ENCODE measurements around the gene SETBP1.

The SETBP1 gene

DNA sequence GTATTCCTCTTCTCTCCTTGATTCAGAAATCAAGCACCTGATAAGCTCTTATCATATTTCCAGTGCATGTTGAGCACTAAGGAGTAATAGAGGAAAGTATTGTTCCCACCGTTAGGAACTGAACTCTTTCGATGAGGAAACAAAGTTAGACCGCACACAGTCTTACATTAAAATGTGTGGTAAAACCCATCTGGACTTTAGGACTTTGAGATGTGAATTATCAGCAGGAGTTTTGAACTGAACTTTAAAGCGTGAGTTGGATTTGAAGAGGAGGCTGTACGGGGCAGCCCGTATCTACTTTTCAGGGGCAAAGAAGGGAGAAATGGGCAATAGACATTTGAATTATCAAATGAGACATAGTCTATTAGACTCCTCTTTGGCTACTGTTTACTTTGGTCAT, 134.4 kb downstream of the SETBP1 start:
- H3K9me3 ChIP-seq (ENCODE audit: control insufficient read depth, low read length) = no peaks in the 10 kb centered on the region
- H2BK120ac ChIP-seq (ENCODE audit: low read depth, low read length) = no peak overlapping the region
- no peak overlapping the region for H2BK15ac ChIP-seq (ENCODE audit: low read depth, poor library complexity, severe bottlenecking)
- H3K36me3 ChIP-seq (ENCODE audit: control insufficient read depth in 1 of 2, insufficient read depth in 2 of 2, low read depth in 1 of 2, low read length in 2 of 2) = peaks cover 0 to 19% of the 10 kb centered on the region in 2 experiments
- H2AK5ac ChIP-seq (ENCODE audit: low read length, severe bottlenecking) = no peak overlapping the region
- H3K27ac ChIP-seq (ENCODE audit: low read length, poor library complexity, severe bottlenecking) = no peak overlapping the region
- H2AFZ ChIP-seq (ENCODE audit: low read depth, low read length) = no peak overlapping the region
- no peak overlapping the region for H2BK5ac ChIP-seq (ENCODE audit: low read depth, low read length, poor library complexity, severe bottlenecking)
- H4K8ac ChIP-seq (ENCODE audit: low read length) = no peak overlapping the region
- H3K4me1 ChIP-seq (ENCODE audit: control insufficient read depth, insufficient read depth, low read depth, low read length) = peaks cover 19% of the 10 kb centered on the region
- no peaks in the 10 kb centered on the region for H3K27me3 ChIP-seq (ENCODE audit: control insufficient read depth in 1 of 2, insufficient read depth in 1 of 2, low read length in 2 of 2)
- H3K4me3 ChIP-seq (ENCODE audit: insufficient read depth in 1 of 2, low read depth in 1 of 2, low read length in 2 of 2) = no peak overlapping the region
- H3K4me2 ChIP-seq (ENCODE audit: low read length, poor library complexity, severe bottlenecking) = no peak overlapping the region
- no peak overlapping the region for H3K18ac ChIP-seq (ENCODE audit: low read depth in 1 of 2, low read length in 2 of 2)
- WGBS = 99% methylated on average over 6 of the region's 6 CpGs
- H3K9ac ChIP-seq (ENCODE audit: low read length) = no peak overlapping the region
- no peak overlapping the region for H3K14ac ChIP-seq (ENCODE audit: low read length in 2 of 2)
- no peak overlapping the region for H4K91ac ChIP-seq (ENCODE audit: low read length)
- H2BK12ac ChIP-seq (ENCODE audit: low read length in 2 of 2) = no peak overlapping the region
- H3K4ac ChIP-seq (ENCODE audit: low read depth in 1 of 2, low read length in 2 of 2) = no peak overlapping the region
- H3K79me1 ChIP-seq (replicated peaks; ENCODE audit: low read length, poor library complexity, severe bottlenecking) = peaks cover 18% of the 10 kb centered on the region
- no peak overlapping the region for H3K23ac ChIP-seq (ENCODE audit: low read length in 2 of 2)
- DNase-seq = no peak

DNA sequence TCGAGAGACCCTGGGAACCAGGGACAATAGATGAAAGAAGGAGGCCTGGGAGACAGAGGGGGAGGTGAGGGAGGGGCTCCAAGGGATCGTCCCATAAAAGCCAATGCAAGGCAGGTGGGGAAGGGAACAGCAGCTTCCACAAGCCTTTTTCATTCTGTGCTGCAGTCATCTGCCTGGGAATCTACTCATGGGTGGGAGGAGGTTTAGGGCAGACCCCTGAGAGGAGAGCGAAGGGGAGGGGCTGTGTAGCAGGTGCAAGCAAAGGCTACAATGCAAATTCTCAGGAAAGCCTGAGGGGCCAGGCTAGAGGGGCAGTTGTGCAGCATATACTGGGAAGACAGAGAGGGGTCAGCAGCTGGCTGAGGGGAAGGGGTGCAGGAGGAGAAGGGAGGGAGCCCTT, 135.4 kb downstream of the SETBP1 start:
- Histone ChIP-seq H3K36me3 (ENCODE audit: control insufficient read depth in 1 of 2, insufficient read depth in 2 of 2, low read depth in 1 of 2, low read length in 2 of 2) (peaks cover 0 to 20% of the 10 kb centered on the region in 2 experiments), H4K8ac (ENCODE audit: low read length) (peak overlapping the region; percentile 33), H3K4me1 (ENCODE audit: control insufficient read depth, insufficient read depth, low read depth, low read length) (peaks cover 19% of the 10 kb centered on the region), H3K23ac (ENCODE audit: low read length in 2 of 2) (no peak overlapping the region), H2BK120ac (ENCODE audit: low read depth, low read length) (no peak overlapping the region), H2AFZ (ENCODE audit: low read depth, low read length) (no peak overlapping the region), H3K27me3 (ENCODE audit: control insufficient read depth in 1 of 2, insufficient read depth in 1 of 2, low read length in 2 of 2) (no peaks in the 10 kb centered on the region), H2BK12ac (ENCODE audit: low read length in 2 of 2) (no peak overlapping the region), H3K14ac (ENCODE audit: low read length in 2 of 2) (no peak overlapping the region), H3K4me3 (ENCODE audit: insufficient read depth in 1 of 2, low read depth in 1 of 2, low read length in 2 of 2) (no peak overlapping the region), H2BK15ac (ENCODE audit: low read depth, poor library complexity, severe bottlenecking) (no peak overlapping the region), H3K9me3 (ENCODE audit: control insufficient read depth, low read length) (no peaks in the 10 kb centered on the region), H3K9ac (ENCODE audit: low read length) (no peak overlapping the region), H3K27ac (ENCODE audit: low read length, poor library complexity, severe bottlenecking) (no peak overlapping the region), H3K79me1 (replicated peaks; ENCODE audit: low read length, poor library complexity, severe bottlenecking) (peaks cover 22% of the 10 kb centered on the region), H3K4me2 (ENCODE audit: low read length, poor library complexity, severe bottlenecking) (no peak overlapping the region), H2AK5ac (ENCODE audit: low read length, severe bottlenecking) (peak overlapping the region; percentile 58), H3K18ac (ENCODE audit: low read depth in 1 of 2, low read length in 2 of 2) (no peak overlapping the region), H2BK5ac (ENCODE audit: low read depth, low read length, poor library complexity, severe bottlenecking) (no peak overlapping the region), H3K4ac (ENCODE audit: low read depth in 1 of 2, low read length in 2 of 2) (no peak overlapping the region), H4K91ac (ENCODE audit: low read length) (no peak overlapping the region)
- 68% methylated on average over 3 of the region's 3 CpGs for WGBS
- DNase-seq = no peak

GRCh38 chr18:44816477-44816876, 135.8 kb downstream of the SETBP1 start:
- no peaks in the 10 kb centered on the region for H3K27me3 ChIP-seq (ENCODE audit: control insufficient read depth in 1 of 2, insufficient read depth in 1 of 2, low read length in 2 of 2)
- no peak overlapping the region for H3K9ac ChIP-seq (ENCODE audit: low read length)
- no peak overlapping the region for H3K27ac ChIP-seq (ENCODE audit: low read length, poor library complexity, severe bottlenecking)
- no peak overlapping the region for H3K4ac ChIP-seq (ENCODE audit: low read depth in 1 of 2, low read length in 2 of 2)
- no peak overlapping the region for H2AK5ac ChIP-seq (ENCODE audit: low read length, severe bottlenecking)
- H3K36me3 ChIP-seq (ENCODE audit: control insufficient read depth in 1 of 2, insufficient read depth in 2 of 2, low read depth in 1 of 2, low read length in 2 of 2) = peaks cover 0 to 17% of the 10 kb centered on the region in 2 experiments
- WGBS = 92% methylated on average over 6 of the region's 6 CpGs
- peaks cover 25% of the 10 kb centered on the region for H3K79me1 ChIP-seq (replicated peaks; ENCODE audit: low read length, poor library complexity, severe bottlenecking)
- no peak overlapping the region for H3K4me3 ChIP-seq (ENCODE audit: insufficient read depth in 1 of 2, low read depth in 1 of 2, low read length in 2 of 2)
- no peak overlapping the region for H2BK15ac ChIP-seq (ENCODE audit: low read depth, poor library complexity, severe bottlenecking)
- H4K91ac ChIP-seq (ENCODE audit: low read length) = no peak overlapping the region
- H2BK5ac ChIP-seq (ENCODE audit: low read depth, low read length, poor library complexity, severe bottlenecking) = no peak overlapping the region
- no peak overlapping the region for H2AFZ ChIP-seq (ENCODE audit: low read depth, low read length)
- H3K18ac ChIP-seq (ENCODE audit: low read depth in 1 of 2, low read length in 2 of 2) = no peak overlapping the region
- no peak overlapping the region for H3K23ac ChIP-seq (ENCODE audit: low read length in 2 of 2)
- no peak overlapping the region for H3K14ac ChIP-seq (ENCODE audit: low read length in 2 of 2)
- H3K4me2 ChIP-seq (ENCODE audit: low read length, poor library complexity, severe bottlenecking) = no peak overlapping the region
- peak overlapping the region; percentile 33 for H4K8ac ChIP-seq (ENCODE audit: low read length)
- no peaks in the 10 kb centered on the region for H3K9me3 ChIP-seq (ENCODE audit: control insufficient read depth, low read length)
- no peak overlapping the region for H2BK120ac ChIP-seq (ENCODE audit: low read depth, low read length)
- no peak overlapping the region for H2BK12ac ChIP-seq (ENCODE audit: low read length in 2 of 2)
- peaks cover 19% of the 10 kb centered on the region for H3K4me1 ChIP-seq (ENCODE audit: control insufficient read depth, insufficient read depth, low read depth, low read length)
- DNase-seq = no peak

DNA sequence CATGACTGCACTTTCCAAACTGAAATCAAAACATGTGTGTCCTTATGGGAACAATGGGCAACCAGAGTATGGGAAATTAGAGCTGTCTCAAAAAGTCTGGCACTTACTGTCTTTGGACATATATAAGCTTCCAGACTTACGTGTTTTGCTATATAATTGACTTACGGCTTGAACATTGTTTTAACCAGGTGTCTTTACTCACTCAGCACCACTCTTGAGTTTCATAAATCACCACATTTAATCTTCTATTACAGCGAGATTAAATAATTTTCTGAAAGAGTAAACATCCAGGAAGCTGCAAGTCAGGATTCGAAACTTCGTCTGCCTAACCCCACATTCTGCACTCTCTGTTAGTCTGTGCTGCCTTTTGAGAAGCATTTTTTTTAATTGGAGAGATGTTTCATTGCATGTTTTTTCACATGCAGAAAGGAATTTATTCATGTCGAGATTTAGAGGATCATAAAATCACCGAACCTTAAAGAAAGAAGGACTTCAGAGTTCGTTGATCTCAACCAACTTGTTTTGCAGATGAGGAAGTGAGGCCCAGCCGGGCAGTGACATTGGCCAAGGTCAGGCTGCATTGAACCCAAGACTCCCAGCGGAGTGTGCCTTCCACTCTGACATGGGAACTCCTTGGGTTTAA, 137.3 kb downstream of the SETBP1 start:
- Histone ChIP-seq H3K4ac (ENCODE audit: low read depth in 1 of 2, low read length in 2 of 2) (no peak overlapping the region), H3K4me2 (ENCODE audit: low read length, poor library complexity, severe bottlenecking) (no peak overlapping the region), H3K18ac (ENCODE audit: low read depth in 1 of 2, low read length in 2 of 2) (no peak overlapping the region), H3K9ac (ENCODE audit: low read length) (no peak overlapping the region), H3K9me3 (ENCODE audit: control insufficient read depth, low read length) (no peaks in the 10 kb centered on the region), H2AK5ac (ENCODE audit: low read length, severe bottlenecking) (no peak overlapping the region), H3K4me1 (ENCODE audit: control insufficient read depth, insufficient read depth, low read depth, low read length) (peaks cover 17% of the 10 kb centered on the region), H2BK12ac (ENCODE audit: low read length in 2 of 2) (no peak overlapping the region), H2BK120ac (ENCODE audit: low read depth, low read length) (no peak overlapping the region), H2BK15ac (ENCODE audit: low read depth, poor library complexity, severe bottlenecking) (no peak overlapping the region), H3K36me3 (ENCODE audit: control insufficient read depth in 1 of 2, insufficient read depth in 2 of 2, low read depth in 1 of 2, low read length in 2 of 2) (peaks cover 0 to 15% of the 10 kb centered on the region in 2 experiments), H4K91ac (ENCODE audit: low read length) (no peak overlapping the region), H3K23ac (ENCODE audit: low read length in 2 of 2) (no peak overlapping the region), H2BK5ac (ENCODE audit: low read depth, low read length, poor library complexity, severe bottlenecking) (no peak overlapping the region), H4K8ac (ENCODE audit: low read length) (no peak overlapping the region), H3K14ac (ENCODE audit: low read length in 2 of 2) (no peak overlapping the region), H3K27me3 (ENCODE audit: control insufficient read depth in 1 of 2, insufficient read depth in 1 of 2, low read length in 2 of 2) (no peaks in the 10 kb centered on the region), H2AFZ (ENCODE audit: low read depth, low read length) (no peak overlapping the region), H3K4me3 (ENCODE audit: insufficient read depth in 1 of 2, low read depth in 1 of 2, low read length in 2 of 2) (no peak overlapping the region), H3K27ac (ENCODE audit: low read length, poor library complexity, severe bottlenecking) (peak overlapping the region; percentile 61), H3K79me1 (replicated peaks; ENCODE audit: low read length, poor library complexity, severe bottlenecking) (peaks cover 20% of the 10 kb centered on the region)
- no peak for DNase-seq
- WGBS = 95% methylated on average over 10 of the region's 10 CpGs
